Ovary (tissue), 3 donors: Measurements from ENCODE around the gene CMTM5.

ENCODE experiments used
- CTCF ChIP-seq, 3 donors: fragments of 450-650 bp in 2 of 3; fragments of 200-600 bp in 1 of 3; IDR thresholded peaks; one replicate each; pipeline versions ENCODE4 v1.5.1 to v1.8.0; 2016 to 2022; ENCODE audit warnings: antibody characterized with exemption in 3 of 3, mild to moderate bottlenecking in 1 of 3
- POLR2A ChIP-seq: fragments of 450-650 bp; IDR thresholded peaks from one replicate; pipeline ENCODE4 v1.6.1; 2017; ENCODE audit warnings: antibody characterized with exemption, mild to moderate bottlenecking, moderate library complexity
- donor health status: DM: no; HTN: no; CAD: no.

GRCh38 chr14:23357261-23357660 is 19.6 kb upstream of the CMTM5 start:
- no peak for TF ChIP-seq CTCF (IDR thresholded peaks at IDR 0.05)
- no peak for TF ChIP-seq POLR2A
